Sigmoid colon (tissue), 4 donors: Measurements from ENCODE around the gene VTCN1.

Experiments used
- CTCF ChIP-seq, 4 experiments: fragments of 450-650 bp in 3 of 4; fragments of 200-600 bp in 1 of 4; IDR thresholded peaks; one replicate each; pipeline ENCODE4 v1.5.1; 2016 to 2019; ENCODE audit warnings: antibody characterized with exemption in 4 of 4, mild to moderate bottlenecking in 3 of 4, moderate library complexity in 2 of 4
- EP300 ChIP-seq, 4 donors: sonication (generic); formaldehyde crosslinking; IDR thresholded peaks; one replicate each; pipeline ENCODE4 v1.6.1; 2017; ENCODE audit warnings: antibody characterized with exemption in 4 of 4
- POLR2A ChIP-seq, 2 donors: fragments of 450-650 bp; IDR thresholded peaks; one replicate each; pipeline ENCODE4 v1.6.1; 2016; ENCODE audit warnings: antibody characterized with exemption in 2 of 2, mild to moderate bottlenecking in 2 of 2, moderate library complexity in 2 of 2
- POLR2AphosphoS5 ChIP-seq, 4 donors: sonication (generic); formaldehyde crosslinking; IDR thresholded peaks; one replicate each; pipeline ENCODE4 v1.6.1; 2017; ENCODE audit warnings: antibody characterized with exemption in 4 of 4

- TF ChIP-seq CTCF (IDR thresholded peaks at IDR 0.05) (no peak), EP300 (IDR thresholded peaks at IDR 0.05) (no peak), POLR2A (IDR thresholded peaks at IDR 0.05) (no peak), POLR2AphosphoS5 (IDR thresholded peaks at IDR 0.05) (no peak)
Observed at GRCh38 chr1:117096951-117097408, 113.7 kb downstream of the VTCN1 start.
